ENCODE results near the gene LAMTOR3. TPM values are rescaled to one million over a fixed set of nuclear protein-coding genes. Genes with fewer than 3 reads are reported as not detected.

The LAMTOR3 gene
- total and polyA plus RNA-seq, 2 experiments from 2014 or later: 40.8 to 64.5 TPM

- TF ChIP-seq REST (IDR thresholded peaks at IDR 0.05; ENCODE audit: unreplicated experiment): no peak
Observed at GRCh38 chr4:99921174-99921573, 26.9 kb upstream of the LAMTOR3 start (continued).

GRCh38 chr4:99918656-99919055 lies 24.4 kb upstream of the LAMTOR3 start:
- Mint-ChIP-seq H3K36me3 (ENCODE audit: low read depth) (peaks cover 32% of the 10 kb centered on the region), H3K9me3 (no peaks in the 10 kb centered on the region)
- H3K36me3 ChIP-seq (ENCODE audit: insufficient read depth): peaks cover 12% of the 10 kb centered on the region; the same call in 1 of the 2 replicates

More at GRCh38 chr4:99918656-99919055, 24.4 kb upstream of the LAMTOR3 start:
- Histone ChIP-seq H3K9me2 (ENCODE audit: insufficient read depth) (no peaks in the 10 kb centered on the region), H3K4me1 (ENCODE audit: insufficient read depth) (no peaks in the 10 kb centered on the region), H3K4me2 (no peak overlapping the region), H3F3A (replicated peaks; ENCODE audit: low read depth) (no peaks in the 10 kb centered on the region), H3K79me2 (replicated peaks; ENCODE audit: insufficient read depth) (no peaks in the 10 kb centered on the region), H4K20me1 (replicated peaks; ENCODE audit: insufficient read depth) (no peaks in the 10 kb centered on the region; the same call in 1 of the 2 replicates), H3K27me3 (ENCODE audit: insufficient read depth) (no peaks in the 10 kb centered on the region), H3K27ac (ENCODE audit: low read depth) (no peak overlapping the region), H3K4me3 (no peak overlapping the region), H2AFZ (no peak overlapping the region)
- ATAC-seq: no peak; the same call in 2 of the 3 replicates
- Mint-ChIP-seq H3K27me3 (ENCODE audit: insufficient read depth, low read depth, poor library complexity) (no peaks in the 10 kb centered on the region), H3K4me3 (no peak overlapping the region), H3K4me1 (no peaks in the 10 kb centered on the region), H3K27ac (no peak overlapping the region)
- no peak for TF ChIP-seq ZNF462 (CRISPR knock-in tag; IDR thresholded peaks at IDR 0.05)
- no peak for TF ChIP-seq EZH2 (IDR thresholded peaks at IDR 0.05; ENCODE audit: low read depth, unreplicated experiment)
- TF ChIP-seq JUNB (IDR thresholded peaks at IDR 0.05; ENCODE audit: unreplicated experiment): no peak
- TF ChIP-seq ZNF114 (CRISPR knock-in tag; IDR thresholded peaks at IDR 0.05): no peak
- TF ChIP-seq EZH2phosphoT487 (IDR thresholded peaks at IDR 0.05; ENCODE audit: unreplicated experiment): no peak
- no peak for DNase-seq (ENCODE audit: low spot score)

Measured in GM23338 (cell line).